Measurements from ENCODE around the gene MKNK1. TPM values are rescaled to one million over a fixed set of nuclear protein-coding genes. Genes with fewer than 3 reads are reported as not detected.
A peak's percentile ranks its signal among the peaks of the same experiment; 100 is the strongest.

Gene MKNK1
- total and polyA plus RNA-seq, 12 donors, result 22.4 to 50.6 (median 36.8) TPM

- no peak for TF ChIP-seq CTCF (IDR thresholded peaks at IDR 0.05)
- no peak for DNase-seq
These were observed 45.1 kb downstream of the MKNK1 start for GRCh38 chr1:46558966-46559365.

GRCh38 chr1:46558141-46558963 lies 45.7 kb downstream of the MKNK1 start:
- H3K9me3 ChIP-seq, result no peaks in the 10 kb centered on the region
- H3K27me3 ChIP-seq, result no peaks in the 10 kb centered on the region
- peaks cover 0 to 62% (median 28%) of the 10 kb centered on the region in 9 donors for H3K36me3 ChIP-seq
- no peak overlapping the region for H3K27ac ChIP-seq
- H3K4me3 ChIP-seq, result no peak overlapping the region
- no peak for DNase-seq
- 71 to 74% methylated on average over 20 of the region's 20 CpGs for WGBS, 2 donors
- intact Hi-C loops (cut with DNase I), result no loop called here
- H3K4me1 ChIP-seq, result peaks cover 0 to 9% (median 0%) of the 10 kb centered on the region in 9 donors
- peak in 3 of 8 donors; percentile 30 to 36 (median 32) for ATAC-seq
- TF ChIP-seq CTCF (IDR thresholded peaks at IDR 0.05), result no peak

More at GRCh38 chr1:46558966-46559365, 45.1 kb downstream of the MKNK1 start:
- 96 to 98% methylated on average over 8 of the region's 8 CpGs for WGBS, 2 donors
- H3K36me3 ChIP-seq, result peaks cover 0 to 67% (median 28%) of the 10 kb centered on the region in 9 donors
- no peak overlapping the region for H3K27ac ChIP-seq
- H3K4me1 ChIP-seq, result peaks cover 0 to 9% (median 0%) of the 10 kb centered on the region in 9 donors
- H3K4me3 ChIP-seq, result no peak overlapping the region
- no peak for ATAC-seq
- intact Hi-C loops (cut with DNase I), result no loop called here
- no peaks in the 10 kb centered on the region for H3K9me3 ChIP-seq
- H3K27me3 ChIP-seq, result no peaks in the 10 kb centered on the region

GRCh38 chr1:46557403-46557802 lies 46.7 kb downstream of the MKNK1 start:
- Histone ChIP-seq H3K27me3 (no peaks in the 10 kb centered on the region), H3K27ac (no peak overlapping the region), H3K36me3 (peaks cover 0 to 53% (median 23%) of the 10 kb centered on the region in 9 donors), H3K4me3 (no peak overlapping the region), H3K9me3 (no peaks in the 10 kb centered on the region), H3K4me1 (peaks cover 0 to 9% (median 0%) of the 10 kb centered on the region in 9 donors)
- 77 to 80% methylated on average over 5 of the region's 5 CpGs for WGBS, 2 donors
- intact Hi-C loops (cut with DNase I), result no loop called here
- DNase-seq (no peak), ATAC-seq (no peak)
- TF ChIP-seq CTCF (IDR thresholded peaks at IDR 0.05), result no peak

GRCh38 chr1:46556822-46557221 lies 47.2 kb downstream of the MKNK1 start:
- ATAC-seq (peak in 6 of 8 donors; percentile 15 to 74 (median 52)), DNase-seq (no peak)
- intact Hi-C loops (cut with DNase I), result no loop called here
- peaks cover 0 to 9% (median 0%) of the 10 kb centered on the region in 9 donors for H3K4me1 ChIP-seq
- no peak for TF ChIP-seq CTCF (IDR thresholded peaks at IDR 0.05)
- peaks cover 0 to 47% (median 23%) of the 10 kb centered on the region in 9 donors for H3K36me3 ChIP-seq
- H3K9me3 ChIP-seq, result no peaks in the 10 kb centered on the region
- no peak overlapping the region for H3K27ac ChIP-seq
- 68 to 70% methylated on average over 3 of the region's 3 CpGs for WGBS, 2 donors
- no peak overlapping the region for H3K4me3 ChIP-seq
- peaks cover 0 to 3% (median 0%) of the 10 kb centered on the region in 7 donors for H3K27me3 ChIP-seq
